Liver (tissue), 9 donors: Measurements from ENCODE around the gene CPSF4. TPM values are rescaled to one million over a fixed set of nuclear protein-coding genes. Genes with fewer than 3 reads are reported as not detected.

ENCODE experiments used
- DNase-seq: peaks from one replicate; pipeline ENCODE4 v3.0.0-alpha.2; 2017; ENCODE audit warnings: low spot score
- H3K27ac ChIP-seq, 2 donors: one replicate each; pipeline ENCODE4 v1.7.0; 2013; ENCODE audit warnings: inconsistent platforms in 2 of 2, low read length in 2 of 2, control low read depth in 1 of 2, low read depth in 1 of 2, mild to moderate bottlenecking in 1 of 2
- H3K27me3 ChIP-seq, 4 donors: one replicate each; pipeline versions ENCODE4 v1.6.1 to v1.7.0; 2013; ENCODE audit warnings: low read length in 3 of 4, inconsistent platforms in 1 of 4, mild to moderate bottlenecking in 1 of 4, moderate library complexity in 1 of 4; ENCODE audit not compliant: control insufficient read depth in 4 of 4, insufficient read depth in 4 of 4
- H3K36me3 ChIP-seq, 4 donors: one replicate each; pipeline versions ENCODE4 v1.6.1 to v1.7.0; 2013; ENCODE audit warnings: low read length in 3 of 4, mild to moderate bottlenecking in 3 of 4, low read depth in 1 of 4, moderate library complexity in 1 of 4; ENCODE audit not compliant: control insufficient read depth in 4 of 4, insufficient read depth in 3 of 4
- H3K4me1 ChIP-seq, 4 donors: one replicate each; pipeline versions ENCODE4 v1.6.1 to v1.7.0; 2013; ENCODE audit warnings: low read length in 3 of 4, mild to moderate bottlenecking in 3 of 4, moderate library complexity in 1 of 4; ENCODE audit not compliant: control insufficient read depth in 4 of 4, insufficient read depth in 4 of 4
- H3K4me3 ChIP-seq, 3 donors: one replicate each; pipeline versions ENCODE4 v1.6.1 to v1.7.0; 2013; ENCODE audit warnings: low read length in 3 of 3, control low read depth in 1 of 3, low read depth in 1 of 3, mild to moderate bottlenecking in 1 of 3
- H3K9ac ChIP-seq, 2 donors: one replicate each; pipeline ENCODE4 v1.7.0; 2013; ENCODE audit warnings: low read length in 2 of 2, mild to moderate bottlenecking in 2 of 2, moderate library complexity in 2 of 2, control low read depth in 1 of 2, low read depth in 1 of 2
- H3K9me3 ChIP-seq, 4 donors: one replicate each; pipeline versions ENCODE4 v1.6.1 to v1.7.0; 2013; ENCODE audit warnings: low read length in 3 of 4; ENCODE audit not compliant: control insufficient read depth in 4 of 4
- FOXA1 ChIP-seq: IDR thresholded peaks from 2 replicates; pipeline ENCODE4 v1.6.1; 2016; ENCODE audit warnings: antibody characterized with exemption
- FOXA2 ChIP-seq: IDR thresholded peaks from 2 replicates; pipeline ENCODE4 v1.6.1; 2016; ENCODE audit warnings: antibody characterized with exemption
- GABPA ChIP-seq, 2 donors: IDR thresholded peaks in 1 of 2; conservative IDR thresholded peaks in 1 of 2; 2 replicates each; pipeline ENCODE4 v1.6.1; 2016; ENCODE audit warnings: antibody characterized with exemption in 2 of 2, mild to moderate bottlenecking in 1 of 2, moderate library complexity in 1 of 2
- JUND ChIP-seq, 2 donors: IDR thresholded peaks; 2 replicates each; pipeline ENCODE4 v1.6.1; 2016; ENCODE audit warnings: antibody characterized with exemption in 2 of 2
- NR2F2 ChIP-seq: IDR thresholded peaks from 2 replicates; pipeline ENCODE4 v1.6.1; 2016; ENCODE audit warnings: antibody characterized with exemption
- RAD21 ChIP-seq, 2 donors: IDR thresholded peaks; 2 replicates each; pipeline ENCODE4 v1.6.1; 2016; ENCODE audit warnings: antibody characterized with exemption in 2 of 2, mild to moderate bottlenecking in 2 of 2
- RXRA ChIP-seq, 2 donors: IDR thresholded peaks; 2 replicates each; pipeline ENCODE4 v1.6.1; 2017 to 2018; ENCODE audit warnings: antibody characterized with exemption in 2 of 2, mild to moderate bottlenecking in 1 of 2
- SP1 ChIP-seq: IDR thresholded peaks from 2 replicates; pipeline ENCODE4 v1.6.1; 2018; ENCODE audit warnings: antibody characterized with exemption, mild to moderate bottlenecking
- TAF1 ChIP-seq: conservative IDR thresholded peaks from 2 replicates; pipeline ENCODE4 v1.6.1; 2016; ENCODE audit warnings: antibody characterized with exemption, mild to moderate bottlenecking
- YY1 ChIP-seq: IDR thresholded peaks from 2 replicates; pipeline ENCODE4 v1.6.1; 2016; ENCODE audit warnings: antibody characterized with exemption, mild to moderate bottlenecking
- WGBS: extraction: QIAGEN DNeasy Blood & Tissue Kit; methylation state at CpG from one replicate; pipeline ENCODE4 v1.1.7; 2013; 5-methylcytosine and 5-hydroxymethylcytosine counted together
- polyA plus RNA-seq, 2 donors: library from polyadenylated mRNA; stranded (reverse) in 1 of 2; unstranded in 1 of 2; fragments of 200-250 nt in 1 of 2; fragments of >200 nt in 1 of 2; fragmentation: Nextera tagmentation in 1 of 2; extraction: Ambion mirVana in 1 of 2; gene quantifications; one replicate each; pipeline versions ENCODE4 v1.2.1 to v1.2.3, GENCODE V29; 2013 to 2015
- total RNA-seq, 2 donors: library from RNA; depleted of rRNA; stranded (reverse); fragments of >200 nt; gene quantifications; one replicate each; pipeline ENCODE4 v1.2.3, GENCODE V29; 2014
- TF ChIP-seq, protein P1 (sequence below): IDR thresholded peaks from 2 replicates; pipeline ENCODE4 v1.6.1; 2016; ENCODE audit warnings: antibody characterized with exemption, mild to moderate bottlenecking
- TF ChIP-seq, protein P2 (sequence below): IDR thresholded peaks from 2 replicates; pipeline ENCODE4 v1.6.1; 2016; ENCODE audit warnings: antibody characterized with exemption
- TF ChIP-seq, protein P3 (sequence below): IDR thresholded peaks from 2 replicates; pipeline ENCODE4 v1.6.1; 2016; ENCODE audit warnings: antibody characterized with exemption
- TF ChIP-seq, protein P4 (sequence below): IDR thresholded peaks from 2 replicates; pipeline ENCODE4 v1.6.1; 2016; ENCODE audit warnings: antibody characterized with exemption
- TF ChIP-seq, protein P5 (sequence below): fragments of 150-350 bp; IDR thresholded peaks from 2 replicates; pipeline ENCODE4 v1.5.1; 2017; ENCODE audit warnings: improper control_type of control experiment, low read depth, low read length; ENCODE audit not compliant: missing input control
- donor health status: healthy.
- donor health status: healthy.
- donor health status: healthy.
- donor health status: healthy.
- donor health status: healthy.

Gene CPSF4
- total and polyA plus RNA-seq, 4 donors: 7.1 to 15.3 (median 10.5) TPM

DNA sequence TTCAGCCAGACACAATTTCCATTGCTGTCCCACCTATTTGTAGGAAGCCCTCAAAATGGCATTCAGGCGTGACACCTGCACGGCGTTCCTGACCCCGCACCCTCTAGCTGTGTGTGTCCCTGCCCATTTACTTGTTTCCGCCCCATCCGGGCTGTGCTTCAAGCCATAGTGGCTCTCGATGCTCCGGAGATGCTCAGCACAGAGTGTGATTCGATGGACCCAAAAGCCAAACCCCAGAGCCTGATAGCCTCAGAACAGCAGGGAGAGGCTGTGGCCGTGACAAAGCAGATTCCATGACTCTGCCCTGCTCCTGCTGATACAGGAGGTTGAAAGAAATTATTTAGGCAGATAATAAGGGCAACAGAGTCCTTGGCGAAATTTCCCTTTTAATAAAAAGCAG lies 16.6 kb upstream of the CPSF4 start:
- peaks cover 0 to 16% (median 4%) of the 10 kb centered on the region in 4 donors for H3K4me1 ChIP-seq
- H3K9me3 ChIP-seq: no peaks in the 10 kb centered on the region
- 94% methylated on average over 11 of the region's 11 CpGs for WGBS
- H3K36me3 ChIP-seq: peaks cover 16 to 69% (median 31%) of the 10 kb centered on the region in 4 donors
- H3K27ac ChIP-seq: no peak overlapping the region
- no peaks in the 10 kb centered on the region for H3K27me3 ChIP-seq
- H3K4me3 ChIP-seq: no peak overlapping the region
- TF ChIP-seq FOXA2 (no peak), JUND (IDR thresholded peaks at IDR 0.05) (no peak)
- TF ChIP-seq, protein P1, sequence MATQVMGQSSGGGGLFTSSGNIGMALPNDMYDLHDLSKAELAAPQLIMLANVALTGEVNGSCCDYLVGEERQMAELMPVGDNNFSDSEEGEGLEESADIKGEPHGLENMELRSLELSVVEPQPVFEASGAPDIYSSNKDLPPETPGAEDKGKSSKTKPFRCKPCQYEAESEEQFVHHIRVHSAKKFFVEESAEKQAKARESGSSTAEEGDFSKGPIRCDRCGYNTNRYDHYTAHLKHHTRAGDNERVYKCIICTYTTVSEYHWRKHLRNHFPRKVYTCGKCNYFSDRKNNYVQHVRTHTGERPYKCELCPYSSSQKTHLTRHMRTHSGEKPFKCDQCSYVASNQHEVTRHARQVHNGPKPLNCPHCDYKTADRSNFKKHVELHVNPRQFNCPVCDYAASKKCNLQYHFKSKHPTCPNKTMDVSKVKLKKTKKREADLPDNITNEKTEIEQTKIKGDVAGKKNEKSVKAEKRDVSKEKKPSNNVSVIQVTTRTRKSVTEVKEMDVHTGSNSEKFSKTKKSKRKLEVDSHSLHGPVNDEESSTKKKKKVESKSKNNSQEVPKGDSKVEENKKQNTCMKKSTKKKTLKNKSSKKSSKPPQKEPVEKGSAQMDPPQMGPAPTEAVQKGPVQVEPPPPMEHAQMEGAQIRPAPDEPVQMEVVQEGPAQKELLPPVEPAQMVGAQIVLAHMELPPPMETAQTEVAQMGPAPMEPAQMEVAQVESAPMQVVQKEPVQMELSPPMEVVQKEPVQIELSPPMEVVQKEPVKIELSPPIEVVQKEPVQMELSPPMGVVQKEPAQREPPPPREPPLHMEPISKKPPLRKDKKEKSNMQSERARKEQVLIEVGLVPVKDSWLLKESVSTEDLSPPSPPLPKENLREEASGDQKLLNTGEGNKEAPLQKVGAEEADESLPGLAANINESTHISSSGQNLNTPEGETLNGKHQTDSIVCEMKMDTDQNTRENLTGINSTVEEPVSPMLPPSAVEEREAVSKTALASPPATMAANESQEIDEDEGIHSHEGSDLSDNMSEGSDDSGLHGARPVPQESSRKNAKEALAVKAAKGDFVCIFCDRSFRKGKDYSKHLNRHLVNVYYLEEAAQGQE: no peak
- H3K9ac ChIP-seq: no peak overlapping the region
- no peak for DNase-seq

DNA sequence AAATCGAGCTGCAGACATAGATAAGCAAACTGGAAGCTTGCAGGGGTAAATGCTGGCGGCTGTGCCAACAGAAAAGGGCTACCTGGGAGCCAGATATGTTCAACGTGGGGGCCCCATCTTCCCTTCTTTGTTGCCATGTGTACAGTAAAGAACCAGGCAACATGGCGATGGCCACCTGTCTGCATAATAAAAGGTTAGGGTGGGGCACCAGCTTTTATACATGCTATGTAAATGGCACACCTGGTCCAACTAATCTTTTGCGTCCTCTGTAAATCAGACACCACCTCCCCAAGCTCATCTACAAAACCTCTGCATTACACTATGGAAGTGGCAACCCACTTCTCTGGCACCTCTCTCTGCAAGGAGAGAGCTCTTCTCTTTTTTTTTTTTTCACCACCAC lies 16.1 kb upstream of the CPSF4 start:
- peaks cover 0 to 16% (median 4%) of the 10 kb centered on the region in 4 donors for H3K4me1 ChIP-seq
- no peaks in the 10 kb centered on the region for H3K9me3 ChIP-seq
- H3K4me3 ChIP-seq: no peak overlapping the region
- no peak overlapping the region for H3K9ac ChIP-seq
- H3K27me3 ChIP-seq: no peaks in the 10 kb centered on the region
- no peak for TF ChIP-seq TAF1
- TF ChIP-seq JUND (IDR thresholded peaks at IDR 0.05): no peak
- TF ChIP-seq YY1: no peak
- TF ChIP-seq, protein P2, sequence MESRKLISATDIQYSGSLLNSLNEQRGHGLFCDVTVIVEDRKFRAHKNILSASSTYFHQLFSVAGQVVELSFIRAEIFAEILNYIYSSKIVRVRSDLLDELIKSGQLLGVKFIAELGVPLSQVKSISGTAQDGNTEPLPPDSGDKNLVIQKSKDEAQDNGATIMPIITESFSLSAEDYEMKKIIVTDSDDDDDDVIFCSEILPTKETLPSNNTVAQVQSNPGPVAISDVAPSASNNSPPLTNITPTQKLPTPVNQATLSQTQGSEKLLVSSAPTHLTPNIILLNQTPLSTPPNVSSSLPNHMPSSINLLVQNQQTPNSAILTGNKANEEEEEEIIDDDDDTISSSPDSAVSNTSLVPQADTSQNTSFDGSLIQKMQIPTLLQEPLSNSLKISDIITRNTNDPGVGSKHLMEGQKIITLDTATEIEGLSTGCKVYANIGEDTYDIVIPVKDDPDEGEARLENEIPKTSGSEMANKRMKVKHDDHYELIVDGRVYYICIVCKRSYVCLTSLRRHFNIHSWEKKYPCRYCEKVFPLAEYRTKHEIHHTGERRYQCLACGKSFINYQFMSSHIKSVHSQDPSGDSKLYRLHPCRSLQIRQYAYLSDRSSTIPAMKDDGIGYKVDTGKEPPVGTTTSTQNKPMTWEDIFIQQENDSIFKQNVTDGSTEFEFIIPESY: no peak
- TF ChIP-seq, protein P3, sequence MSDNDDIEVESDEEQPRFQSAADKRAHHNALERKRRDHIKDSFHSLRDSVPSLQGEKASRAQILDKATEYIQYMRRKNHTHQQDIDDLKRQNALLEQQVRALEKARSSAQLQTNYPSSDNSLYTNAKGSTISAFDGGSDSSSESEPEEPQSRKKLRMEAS: no peak
- no peak for TF ChIP-seq NR2F2
- TF ChIP-seq GABPA (IDR thresholded peaks at IDR 0.05 in 1 of 2, conservative IDR thresholded peaks at IDR 0.05 in 1 of 2): no peak
- DNase-seq: no peak
- H3K36me3 ChIP-seq: peaks cover 14 to 64% (median 27%) of the 10 kb centered on the region in 4 donors
- WGBS: 85% methylated on average over 5 of the region's 5 CpGs
- H3K27ac ChIP-seq: no peak overlapping the region

DNA sequence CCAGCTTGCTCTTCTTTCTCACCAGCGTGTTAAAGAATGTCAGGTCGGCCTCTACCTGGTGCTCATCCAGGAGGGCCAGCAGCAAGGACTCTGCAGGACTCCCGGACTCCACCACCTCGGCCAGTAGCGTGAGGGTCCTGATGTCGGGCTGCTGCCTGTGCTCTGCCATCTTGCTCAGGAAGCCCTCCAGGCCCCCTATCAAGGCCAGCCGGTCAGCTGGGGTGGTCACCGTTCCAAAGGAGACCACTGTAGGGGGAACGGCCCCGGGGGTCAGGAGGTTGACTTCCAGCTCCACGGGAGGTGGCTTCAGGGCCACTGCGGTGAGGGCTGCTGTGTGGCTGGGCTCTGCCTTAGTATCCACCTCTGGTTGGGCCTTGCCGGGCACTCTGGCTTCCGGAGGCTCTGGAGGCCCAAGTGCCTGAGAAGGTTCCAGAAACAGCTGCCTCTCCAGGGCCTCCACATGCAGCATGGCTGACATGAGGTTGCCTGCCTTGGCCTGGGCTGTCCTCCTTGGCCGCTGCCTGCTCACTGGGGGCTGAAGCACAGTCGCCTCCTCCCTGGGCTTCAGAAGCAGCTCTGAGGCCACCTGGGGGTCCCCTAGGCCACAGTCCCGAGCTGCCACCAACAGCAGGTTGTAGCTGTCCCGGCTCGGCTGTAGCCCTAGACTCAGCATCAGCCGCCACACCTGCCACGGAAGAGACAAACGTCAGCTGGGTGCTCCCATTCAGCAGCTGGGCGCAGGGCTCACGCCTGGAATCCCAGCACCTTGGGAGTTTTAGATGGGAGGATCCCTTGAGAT lies 13.6 kb upstream of the CPSF4 start:
- TF ChIP-seq, protein P3: no peak
- TF ChIP-seq FOXA1: no peak
- no peak for TF ChIP-seq SP1
- TF ChIP-seq, protein P4, sequence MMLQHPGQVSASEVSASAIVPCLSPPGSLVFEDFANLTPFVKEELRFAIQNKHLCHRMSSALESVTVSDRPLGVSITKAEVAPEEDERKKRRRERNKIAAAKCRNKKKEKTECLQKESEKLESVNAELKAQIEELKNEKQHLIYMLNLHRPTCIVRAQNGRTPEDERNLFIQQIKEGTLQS: no peak
- no peak for TF ChIP-seq RAD21 (IDR thresholded peaks at IDR 0.05)
- no peak for TF ChIP-seq RXRA (IDR thresholded peaks at IDR 0.05)
- TF ChIP-seq, protein P5, sequence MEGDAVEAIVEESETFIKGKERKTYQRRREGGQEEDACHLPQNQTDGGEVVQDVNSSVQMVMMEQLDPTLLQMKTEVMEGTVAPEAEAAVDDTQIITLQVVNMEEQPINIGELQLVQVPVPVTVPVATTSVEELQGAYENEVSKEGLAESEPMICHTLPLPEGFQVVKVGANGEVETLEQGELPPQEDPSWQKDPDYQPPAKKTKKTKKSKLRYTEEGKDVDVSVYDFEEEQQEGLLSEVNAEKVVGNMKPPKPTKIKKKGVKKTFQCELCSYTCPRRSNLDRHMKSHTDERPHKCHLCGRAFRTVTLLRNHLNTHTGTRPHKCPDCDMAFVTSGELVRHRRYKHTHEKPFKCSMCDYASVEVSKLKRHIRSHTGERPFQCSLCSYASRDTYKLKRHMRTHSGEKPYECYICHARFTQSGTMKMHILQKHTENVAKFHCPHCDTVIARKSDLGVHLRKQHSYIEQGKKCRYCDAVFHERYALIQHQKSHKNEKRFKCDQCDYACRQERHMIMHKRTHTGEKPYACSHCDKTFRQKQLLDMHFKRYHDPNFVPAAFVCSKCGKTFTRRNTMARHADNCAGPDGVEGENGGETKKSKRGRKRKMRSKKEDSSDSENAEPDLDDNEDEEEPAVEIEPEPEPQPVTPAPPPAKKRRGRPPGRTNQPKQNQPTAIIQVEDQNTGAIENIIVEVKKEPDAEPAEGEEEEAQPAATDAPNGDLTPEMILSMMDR: no peak
- H3K4me3 ChIP-seq: no peak overlapping the region
- H3K27ac ChIP-seq: no peak overlapping the region
- H3K9me3 ChIP-seq: no peaks in the 10 kb centered on the region
- H3K36me3 ChIP-seq: peaks cover 2 to 50% (median 13%) of the 10 kb centered on the region in 4 donors
- H3K9ac ChIP-seq: no peak overlapping the region
- H3K4me1 ChIP-seq: peaks cover 0 to 3% (median 0%) of the 10 kb centered on the region in 4 donors
- WGBS: 97% methylated on average over 24 of the region's 24 CpGs
- no peaks in the 10 kb centered on the region for H3K27me3 ChIP-seq
- DNase-seq: no peak
